HUES48 (cell line): Measurements from ENCODE around the gene MRPS26.
A peak's percentile ranks its signal among the peaks of the same experiment; 100 is the strongest.

Experiments
- H3K27ac ChIP-seq: one replicate; pipeline ENCODE4 v1.7.0; 2013; ENCODE audit warnings: low read depth, low read length, inconsistent platforms
- H3K27me3 ChIP-seq: 2 replicates; pipeline ENCODE4 v1.6.1; 2013; ENCODE audit warnings: mild to moderate bottlenecking, low read length; ENCODE audit not compliant: control insufficient read depth, insufficient read depth
- H3K36me3 ChIP-seq: 2 replicates; pipeline ENCODE4 v1.6.1; 2013; ENCODE audit warnings: low read length; ENCODE audit not compliant: control insufficient read depth, insufficient read depth
- H3K4me1 ChIP-seq: 2 replicates; pipeline ENCODE4 v1.6.1; 2013; ENCODE audit warnings: mild to moderate bottlenecking, low read length; ENCODE audit not compliant: control insufficient read depth, insufficient read depth
- H3K4me3 ChIP-seq: 2 replicates; pipeline ENCODE4 v1.5.1; 2013; ENCODE audit warnings: mild to moderate bottlenecking, low read depth, low read length
- H3K9ac ChIP-seq: 2 replicates; pipeline ENCODE4 v1.6.1; 2013; ENCODE audit warnings: mild to moderate bottlenecking, low read depth, low read length, moderate library complexity
- H3K9me3 ChIP-seq: 2 replicates; pipeline ENCODE4 v1.6.1; 2013; ENCODE audit warnings: low read length; ENCODE audit not compliant: control insufficient read depth, insufficient read depth

Gene MRPS26

DNA sequence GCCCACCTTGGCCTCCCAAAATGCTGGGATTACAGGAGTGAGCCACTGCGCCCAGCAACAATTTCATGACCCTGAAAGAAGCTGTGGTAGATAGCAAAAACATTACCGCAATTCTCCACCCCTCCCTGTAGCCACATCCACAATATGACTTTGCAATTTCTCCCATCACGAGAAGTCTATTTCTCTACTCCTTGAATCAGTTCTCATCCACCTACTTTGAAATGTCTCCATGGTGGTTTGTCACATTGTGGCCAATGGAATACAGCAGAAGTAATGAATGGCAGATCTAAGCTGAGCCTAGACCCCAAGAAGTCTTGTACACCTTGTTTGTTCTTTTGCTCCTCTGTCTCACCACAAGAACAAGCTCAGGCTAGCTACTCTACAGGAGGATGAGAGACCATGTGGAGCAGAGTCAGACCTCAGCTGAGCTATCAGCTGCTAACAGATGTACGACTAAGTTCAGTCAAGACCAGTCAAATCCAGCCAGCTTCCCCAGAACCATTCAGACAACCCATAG, 31.8 kb downstream of the MRPS26 start:
- no peak overlapping the region for H3K4me3 ChIP-seq
- no peaks in the 10 kb centered on the region for H3K36me3 ChIP-seq
- no peaks in the 10 kb centered on the region for H3K9me3 ChIP-seq
- no peak overlapping the region for H3K27ac ChIP-seq
- no peak overlapping the region for H3K9ac ChIP-seq
- H3K27me3 ChIP-seq = peaks cover 34% of the 10 kb centered on the region
- no peaks in the 10 kb centered on the region for H3K4me1 ChIP-seq

DNA sequence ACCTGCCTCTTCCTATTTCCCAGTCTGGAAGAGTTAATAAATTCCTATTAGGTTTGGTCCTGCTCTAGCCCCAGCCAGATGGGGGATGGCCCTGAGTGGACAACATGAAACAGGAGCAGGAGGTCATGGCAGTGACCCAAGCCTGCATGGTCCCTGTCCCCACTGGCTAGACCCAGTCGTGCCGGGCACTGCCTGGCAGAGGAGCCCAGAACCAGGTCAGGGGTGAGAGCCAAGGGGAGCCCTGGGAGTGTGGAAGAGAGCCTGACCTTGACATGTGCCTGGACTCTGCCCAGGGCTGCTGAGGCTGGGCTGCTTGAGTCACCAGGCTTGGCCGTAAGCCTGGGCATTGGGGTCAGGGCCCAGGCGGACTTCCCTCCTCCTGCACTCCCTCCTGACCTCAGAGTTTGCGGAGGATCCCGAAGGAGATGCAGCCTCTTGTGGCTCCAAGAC, 35.1 kb downstream of the MRPS26 start:
- Histone ChIP-seq H3K27me3 (peaks cover 51% of the 10 kb centered on the region), H3K9ac (no peak overlapping the region)

DNA sequence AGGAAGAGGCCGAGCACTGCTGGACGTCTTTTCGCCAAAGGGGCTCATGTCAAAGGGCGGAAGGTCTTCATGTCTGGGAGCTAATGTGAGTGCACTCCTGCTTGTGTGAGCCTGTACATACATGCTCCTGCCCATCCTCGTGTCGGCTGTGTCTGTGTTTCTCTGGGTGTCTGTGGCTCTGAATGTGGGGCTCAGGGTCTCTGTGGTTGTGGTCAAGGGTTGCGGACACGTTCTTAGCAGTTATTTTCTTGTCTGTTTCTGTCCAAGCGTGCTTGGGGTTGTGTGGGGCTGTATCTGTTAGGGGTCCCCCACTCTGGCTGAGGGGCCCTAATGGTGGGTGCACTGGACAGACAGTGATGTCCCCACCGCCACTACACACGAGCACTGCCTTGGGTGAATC, 35.8 kb downstream of the MRPS26 start:
- no peak overlapping the region for H3K4me3 ChIP-seq
- no peak overlapping the region for H3K9ac ChIP-seq
- H3K9me3 ChIP-seq = no peaks in the 10 kb centered on the region
- 0 out of 2 replicates have a peak, but pooled peaks cover 5% of the 10 kb centered on the region for H3K4me1 ChIP-seq
- H3K36me3 ChIP-seq = no peaks in the 10 kb centered on the region
- no peak overlapping the region for H3K27ac ChIP-seq
- peaks cover 51% of the 10 kb centered on the region for H3K27me3 ChIP-seq

More for the DNA sequence above, 35.1 kb downstream of the MRPS26 start:
- Histone ChIP-seq H3K27ac (no peak overlapping the region), H3K4me3 (no peak overlapping the region), H3K4me1 (0 out of 2 replicates have a peak, but pooled peaks cover 5% of the 10 kb centered on the region), H3K36me3 (no peaks in the 10 kb centered on the region), H3K9me3 (no peaks in the 10 kb centered on the region)

DNA sequence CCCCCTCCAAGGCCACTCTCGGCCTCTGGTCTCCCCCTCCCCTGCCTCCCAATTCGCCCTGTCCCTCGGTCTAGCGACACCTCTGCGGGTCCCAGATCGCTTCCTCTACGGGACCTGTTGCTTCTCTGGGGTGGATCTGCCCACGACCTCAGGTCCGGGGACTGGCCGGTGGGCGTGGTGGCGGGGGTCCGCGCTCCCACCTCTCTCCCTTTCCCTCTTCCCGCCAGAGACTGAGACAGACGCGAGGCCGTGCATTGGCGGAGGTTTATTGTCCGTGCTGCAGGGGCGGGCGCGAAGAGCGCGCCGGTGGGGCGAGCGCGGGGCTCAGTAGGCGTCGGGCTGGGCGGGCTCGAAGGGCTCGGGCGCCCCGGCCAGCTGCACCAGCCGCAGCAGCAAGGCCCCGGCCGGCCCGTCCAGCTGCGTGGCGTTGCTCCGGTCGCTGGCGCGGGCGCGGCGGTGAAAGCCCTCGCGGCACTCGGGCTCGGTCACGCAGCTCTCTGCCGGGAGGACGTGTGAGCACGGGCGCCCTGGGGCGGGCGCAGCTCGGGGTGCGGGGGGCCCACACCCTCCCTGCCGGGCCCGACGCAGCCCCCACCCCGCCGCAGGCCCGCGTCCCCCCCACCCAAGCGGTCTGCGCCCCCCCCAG, 36.6 kb downstream of the MRPS26 start:
- Histone ChIP-seq H3K9ac (no peak overlapping the region), H3K27ac (no peak overlapping the region), H3K36me3 (no peaks in the 10 kb centered on the region), H3K4me1 (0 out of 2 replicates have a peak, but pooled peaks cover 5% of the 10 kb centered on the region), H3K9me3 (no peaks in the 10 kb centered on the region), H3K27me3 (peaks cover 51% of the 10 kb centered on the region), H3K4me3 (peak overlapping the region; percentile 53; the same call in 1 of the 2 replicates)

DNA sequence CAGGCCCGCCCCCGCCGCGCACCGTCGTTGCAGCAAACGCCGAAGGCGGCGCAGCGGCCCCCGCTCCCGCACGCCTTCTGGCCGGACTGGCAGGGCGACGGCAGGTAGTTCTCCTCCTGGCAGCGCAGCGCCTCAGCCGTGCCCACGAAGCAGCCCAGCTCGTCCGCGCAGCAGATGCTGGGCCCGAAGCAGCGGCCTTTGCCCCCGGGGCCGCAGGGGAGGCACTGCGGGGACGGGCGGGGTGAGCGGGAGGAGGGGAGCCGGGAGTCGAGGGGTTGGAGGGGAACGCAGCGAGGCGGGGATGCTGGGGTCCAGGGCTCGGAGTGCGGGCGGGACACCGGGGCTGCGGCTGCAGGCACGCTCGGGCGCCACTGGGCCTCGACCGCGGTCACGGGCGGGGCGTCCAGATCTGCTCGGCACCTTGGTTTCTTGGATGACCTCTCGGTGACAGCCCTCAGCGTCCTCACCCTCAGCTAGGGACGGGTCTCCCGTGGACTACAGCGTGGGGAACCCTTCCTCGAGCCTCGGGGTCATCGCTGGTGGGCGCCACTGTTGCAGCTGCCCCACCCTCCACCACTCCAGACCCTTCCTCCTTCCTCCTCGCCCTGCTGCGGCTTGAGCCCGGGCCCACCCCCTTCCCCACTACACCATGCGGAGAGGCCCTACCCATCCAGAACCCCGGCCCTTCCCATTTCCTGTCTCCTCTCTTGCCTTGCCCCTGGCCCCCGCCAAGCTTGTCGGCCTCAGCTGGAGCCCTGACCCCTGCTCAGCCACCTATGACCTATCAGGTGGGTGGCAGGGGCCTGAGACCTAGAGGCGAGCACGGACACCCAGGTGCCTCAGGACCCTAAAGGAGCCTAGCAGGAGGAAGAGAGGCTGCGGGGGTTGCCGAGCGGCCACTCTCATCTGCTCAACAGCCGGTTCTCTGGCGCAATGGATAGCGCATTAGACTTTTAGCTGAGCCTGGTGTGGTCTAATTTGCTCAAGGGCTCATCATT, 37.4 kb downstream of the MRPS26 start:
- Histone ChIP-seq H3K9ac (no peak overlapping the region), H3K27me3 (peaks cover 51% of the 10 kb centered on the region), H3K4me3 (peak overlapping the region; percentile 55), H3K4me1 (0 out of 2 replicates have a peak, but pooled peaks cover 5% of the 10 kb centered on the region), H3K9me3 (no peaks in the 10 kb centered on the region), H3K27ac (no peak overlapping the region), H3K36me3 (no peaks in the 10 kb centered on the region)

DNA sequence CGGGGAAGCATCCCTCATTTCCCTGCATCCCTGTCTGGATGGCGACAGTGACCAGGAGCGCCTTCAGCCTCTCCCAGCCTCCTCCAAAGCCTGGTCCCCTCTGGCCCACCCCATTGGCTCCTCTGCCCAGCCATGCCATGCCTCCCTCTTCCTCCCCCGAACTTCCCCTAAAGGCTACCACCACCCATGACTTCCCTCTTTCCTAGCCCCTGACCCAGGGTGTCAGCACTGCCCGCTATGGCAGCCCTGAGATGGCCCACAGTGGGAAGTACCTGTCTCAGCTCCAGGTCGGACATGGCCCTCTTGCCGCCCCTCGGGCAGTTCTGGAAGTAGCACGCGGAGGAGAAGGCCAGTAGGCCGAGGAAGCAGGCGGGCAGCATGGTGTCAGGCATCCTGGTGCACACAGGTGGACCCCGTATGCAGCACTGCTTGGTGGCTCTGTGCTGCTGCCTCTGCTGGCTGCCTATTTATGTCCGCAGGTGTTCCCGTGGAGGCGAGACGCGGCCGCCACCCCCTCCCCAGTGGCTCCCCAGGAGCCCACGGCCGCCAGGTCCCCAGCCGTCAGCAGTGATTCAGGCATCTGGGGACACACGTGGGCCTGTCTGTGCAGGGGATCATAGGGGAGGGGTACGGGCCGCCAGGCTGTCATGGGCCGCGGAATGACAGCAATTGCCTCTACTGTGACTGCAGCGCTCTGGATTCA, 38.6 kb downstream of the MRPS26 start, which contains the start of gene AVP:
Gene AVP (minus strand): TSS at position 442 of the 703 bp plus-strand sequence. CDS start 50 bp downstream, at position 392.
- Histone ChIP-seq H3K27ac (no peak within 1 kb of the TSS), H3K27me3 (peaks cover 51% of the 10 kb centered on the region), H3K36me3 (no peaks in the 10 kb centered on the region), H3K4me1 (0 out of 2 replicates have a peak, but pooled peaks cover 5% of the 10 kb centered on the region), H3K9ac (no peak within 1 kb of the TSS), H3K4me3 (peak within 1 kb of the TSS; percentile 55; the same call in 1 of the 2 replicates), H3K9me3 (no peaks in the 10 kb centered on the region)

DNA sequence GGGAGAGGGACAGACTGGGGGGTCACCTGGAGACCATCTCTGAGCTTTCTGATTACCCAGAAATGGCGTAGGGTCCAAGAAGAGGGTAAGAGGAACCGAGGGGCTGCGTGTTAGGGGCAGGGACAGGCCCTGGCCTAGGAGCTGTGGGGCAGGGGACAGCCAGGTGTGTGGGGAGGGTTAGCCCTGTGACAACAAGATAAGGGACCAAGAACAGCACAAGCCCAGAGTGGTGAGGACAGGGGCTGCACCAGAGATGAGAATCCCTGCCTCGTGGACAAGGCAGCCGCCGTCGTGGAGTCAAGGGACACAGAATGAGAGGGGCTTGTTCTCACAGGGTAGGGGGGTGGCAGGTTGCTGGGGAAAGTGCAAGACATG, 39.1 kb downstream of the MRPS26 start:
- Histone ChIP-seq H3K36me3 (no peaks in the 10 kb centered on the region), H3K9me3 (no peaks in the 10 kb centered on the region), H3K9ac (no peak overlapping the region), H3K27me3 (peaks cover 51% of the 10 kb centered on the region), H3K4me1 (0 out of 2 replicates have a peak, but pooled peaks cover 5% of the 10 kb centered on the region), H3K27ac (no peak overlapping the region), H3K4me3 (no peak overlapping the region)

DNA sequence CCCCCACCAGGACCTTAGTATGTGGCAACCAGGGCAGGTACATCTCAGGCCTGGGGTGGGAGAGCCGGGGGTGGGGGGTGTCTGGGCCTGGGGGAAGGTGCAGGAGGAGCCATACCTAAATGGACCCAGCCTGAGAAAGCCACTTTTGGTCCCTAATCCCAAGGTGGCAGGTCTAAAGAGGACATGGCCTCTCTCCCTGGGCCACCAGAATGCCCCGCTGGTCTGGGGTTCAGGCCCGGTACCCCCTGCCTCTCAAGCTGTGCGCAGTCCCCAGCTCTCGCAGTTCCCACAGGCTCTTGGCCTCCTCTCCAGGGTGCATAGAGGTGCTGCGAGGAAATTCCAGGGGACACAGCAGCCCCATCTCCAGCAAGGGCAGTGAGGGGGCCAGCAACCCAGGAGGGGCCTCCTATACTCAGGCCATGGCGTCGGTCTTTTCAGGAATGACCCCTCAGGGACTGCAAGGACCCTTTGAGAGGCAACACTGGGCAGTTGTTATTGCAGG, 39.8 kb downstream of the MRPS26 start:
- Histone ChIP-seq H3K9me3 (no peaks in the 10 kb centered on the region), H3K4me1 (0 out of 2 replicates have a peak, but pooled peaks cover 5% of the 10 kb centered on the region), H3K4me3 (no peak overlapping the region), H3K36me3 (no peaks in the 10 kb centered on the region), H3K9ac (no peak overlapping the region), H3K27ac (no peak overlapping the region), H3K27me3 (peaks cover 45% of the 10 kb centered on the region)

DNA sequence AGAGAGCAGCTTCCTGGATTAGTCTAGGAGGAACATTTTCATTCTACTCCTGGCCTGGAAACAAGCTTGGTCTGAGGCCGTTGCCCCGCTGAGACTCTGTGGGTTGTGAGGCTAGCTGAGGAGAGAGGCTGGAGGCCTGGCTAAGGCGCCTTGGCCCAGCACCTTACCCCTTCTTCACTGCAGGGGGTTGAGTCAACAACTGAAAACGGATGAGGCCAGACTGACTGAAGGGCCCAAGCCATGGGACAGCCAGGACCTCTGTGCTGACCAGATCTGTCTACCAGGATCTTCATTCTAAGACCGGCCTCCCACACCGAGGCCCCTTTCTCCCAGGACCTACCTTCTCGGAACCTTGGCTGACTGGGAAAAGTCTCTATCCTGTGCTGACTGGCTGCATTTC, 42.2 kb downstream of the MRPS26 start:
- H3K27ac ChIP-seq = no peak overlapping the region
- H3K9ac ChIP-seq = no peak overlapping the region
- H3K9me3 ChIP-seq = no peaks in the 10 kb centered on the region
- 0 out of 2 replicates have a peak, but pooled peaks cover 5% of the 10 kb centered on the region for H3K4me1 ChIP-seq
- H3K27me3 ChIP-seq = peaks cover 36% of the 10 kb centered on the region
- H3K36me3 ChIP-seq = no peaks in the 10 kb centered on the region
- H3K4me3 ChIP-seq = no peak overlapping the region

DNA sequence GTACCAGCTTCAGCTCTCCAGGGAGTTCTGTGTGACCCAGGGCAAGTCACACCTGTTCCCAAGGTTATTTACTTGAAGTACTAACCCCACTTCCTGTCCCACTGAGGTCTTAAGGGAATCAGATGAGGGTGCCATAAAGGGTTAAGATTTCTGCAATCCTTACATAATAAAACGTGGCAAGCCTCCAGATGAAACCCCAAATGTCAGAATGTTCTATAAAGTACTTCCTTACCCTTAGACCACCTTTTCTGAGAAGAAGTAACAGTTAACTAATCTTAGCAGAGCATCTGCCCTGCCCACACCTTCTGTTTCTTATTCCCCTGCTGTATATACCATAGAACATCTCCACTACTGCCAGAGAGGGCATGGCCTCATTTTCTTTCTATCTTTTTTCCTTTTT, 44.7 kb downstream of the MRPS26 start:
- H3K27me3 ChIP-seq = peaks cover 19% of the 10 kb centered on the region
- H3K9ac ChIP-seq = no peak overlapping the region
- no peaks in the 10 kb centered on the region for H3K36me3 ChIP-seq
- no peaks in the 10 kb centered on the region for H3K9me3 ChIP-seq
- no peaks in the 10 kb centered on the region for H3K4me1 ChIP-seq
- H3K4me3 ChIP-seq = no peak overlapping the region
- no peak overlapping the region for H3K27ac ChIP-seq
